C4-2B (cell line): ENCODE data around the gene ZNF275.

Experiments
- H3K27ac ChIP-seq: fragments of 450-650 bp; 2 replicates; pipeline ENCODE4 v1.5.1; 2017
- ZFX ChIP-seq: fragments of 450-650 bp; IDR thresholded peaks from 2 replicates; pipeline ENCODE4 v1.6.1; 2017
- TF ChIP-seq, protein P1 (sequence below): fragments of 450-650 bp; conservative IDR thresholded peaks from 2 replicates; pipeline ENCODE4 v1.5.1; 2017; ENCODE audit warnings: mild to moderate bottlenecking

The ZNF275 gene

DNA sequence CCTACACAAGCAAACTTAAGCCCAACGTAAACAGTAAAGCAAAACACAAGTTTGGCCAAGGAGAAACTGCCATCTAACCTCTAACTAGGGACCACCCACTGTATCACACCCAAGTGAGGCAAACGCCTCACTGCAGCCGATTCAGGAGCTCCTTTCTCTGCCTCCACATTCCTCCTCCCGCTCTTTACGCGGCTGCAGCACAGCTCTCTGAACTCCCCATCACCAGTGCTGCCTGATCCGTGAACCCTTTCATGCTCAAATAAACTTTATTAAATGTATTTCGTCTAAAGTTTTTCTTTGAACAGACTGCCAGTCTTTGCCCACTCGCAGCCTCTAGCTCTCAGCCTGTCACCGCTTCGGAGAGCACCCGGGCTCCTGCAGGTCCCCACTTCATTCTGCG lies 60.7 kb downstream of the ZNF275 start:
- TF ChIP-seq, protein P1, sequence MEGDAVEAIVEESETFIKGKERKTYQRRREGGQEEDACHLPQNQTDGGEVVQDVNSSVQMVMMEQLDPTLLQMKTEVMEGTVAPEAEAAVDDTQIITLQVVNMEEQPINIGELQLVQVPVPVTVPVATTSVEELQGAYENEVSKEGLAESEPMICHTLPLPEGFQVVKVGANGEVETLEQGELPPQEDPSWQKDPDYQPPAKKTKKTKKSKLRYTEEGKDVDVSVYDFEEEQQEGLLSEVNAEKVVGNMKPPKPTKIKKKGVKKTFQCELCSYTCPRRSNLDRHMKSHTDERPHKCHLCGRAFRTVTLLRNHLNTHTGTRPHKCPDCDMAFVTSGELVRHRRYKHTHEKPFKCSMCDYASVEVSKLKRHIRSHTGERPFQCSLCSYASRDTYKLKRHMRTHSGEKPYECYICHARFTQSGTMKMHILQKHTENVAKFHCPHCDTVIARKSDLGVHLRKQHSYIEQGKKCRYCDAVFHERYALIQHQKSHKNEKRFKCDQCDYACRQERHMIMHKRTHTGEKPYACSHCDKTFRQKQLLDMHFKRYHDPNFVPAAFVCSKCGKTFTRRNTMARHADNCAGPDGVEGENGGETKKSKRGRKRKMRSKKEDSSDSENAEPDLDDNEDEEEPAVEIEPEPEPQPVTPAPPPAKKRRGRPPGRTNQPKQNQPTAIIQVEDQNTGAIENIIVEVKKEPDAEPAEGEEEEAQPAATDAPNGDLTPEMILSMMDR, result no peak
- no peak for TF ChIP-seq ZFX
- H3K27ac ChIP-seq, result no peak overlapping the region

DNA sequence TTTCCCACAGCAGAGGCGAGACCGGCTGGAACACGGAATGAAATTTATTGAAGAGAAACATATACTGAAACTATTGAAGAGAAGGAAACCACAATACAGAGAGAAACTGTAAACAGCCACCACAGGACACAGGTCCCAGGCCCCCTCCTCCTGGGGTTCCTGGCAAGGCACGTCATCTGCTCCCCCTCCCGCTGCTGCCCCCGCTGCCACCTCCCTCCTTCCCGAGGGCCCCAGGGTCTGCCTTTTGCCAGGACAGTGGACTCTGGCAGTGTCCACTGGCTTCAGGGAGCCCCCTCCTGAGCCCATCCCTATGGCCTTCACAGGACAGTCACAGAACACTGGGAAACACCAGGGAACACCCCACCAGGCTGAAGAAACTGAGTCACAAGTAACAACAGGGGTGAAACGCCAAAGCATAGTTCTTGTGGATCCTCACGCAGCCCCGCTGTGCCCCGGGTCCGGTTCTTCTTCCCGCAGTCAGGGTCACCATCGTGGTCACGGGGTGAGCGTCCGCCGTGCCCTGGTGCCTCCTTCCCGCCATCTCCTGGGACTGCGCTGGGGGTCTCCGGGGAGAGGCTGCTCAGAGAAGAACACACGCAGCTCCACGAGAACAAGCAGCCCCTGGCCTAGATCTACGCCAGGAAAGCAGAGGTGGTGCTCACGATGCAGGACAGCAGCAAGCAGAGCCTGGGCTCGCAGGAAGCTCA lies 61.8 kb downstream of the ZNF275 start:
- TF ChIP-seq ZFX, result no peak
- TF ChIP-seq, protein P1, result no peak
- H3K27ac ChIP-seq, result no peak overlapping the region

GRCh38 chrX:153396320-153397195 lies 62.6 kb downstream of the ZNF275 start:
- TF ChIP-seq, protein P1, result no peak
- no peak for TF ChIP-seq ZFX
- H3K27ac ChIP-seq, result no peak overlapping the region

GRCh38 chrX:153397256-153397960 lies 63.5 kb downstream of the ZNF275 start:
- no peak overlapping the region for H3K27ac ChIP-seq
- no peak for TF ChIP-seq ZFX
- TF ChIP-seq, protein P1, result no peak

DNA sequence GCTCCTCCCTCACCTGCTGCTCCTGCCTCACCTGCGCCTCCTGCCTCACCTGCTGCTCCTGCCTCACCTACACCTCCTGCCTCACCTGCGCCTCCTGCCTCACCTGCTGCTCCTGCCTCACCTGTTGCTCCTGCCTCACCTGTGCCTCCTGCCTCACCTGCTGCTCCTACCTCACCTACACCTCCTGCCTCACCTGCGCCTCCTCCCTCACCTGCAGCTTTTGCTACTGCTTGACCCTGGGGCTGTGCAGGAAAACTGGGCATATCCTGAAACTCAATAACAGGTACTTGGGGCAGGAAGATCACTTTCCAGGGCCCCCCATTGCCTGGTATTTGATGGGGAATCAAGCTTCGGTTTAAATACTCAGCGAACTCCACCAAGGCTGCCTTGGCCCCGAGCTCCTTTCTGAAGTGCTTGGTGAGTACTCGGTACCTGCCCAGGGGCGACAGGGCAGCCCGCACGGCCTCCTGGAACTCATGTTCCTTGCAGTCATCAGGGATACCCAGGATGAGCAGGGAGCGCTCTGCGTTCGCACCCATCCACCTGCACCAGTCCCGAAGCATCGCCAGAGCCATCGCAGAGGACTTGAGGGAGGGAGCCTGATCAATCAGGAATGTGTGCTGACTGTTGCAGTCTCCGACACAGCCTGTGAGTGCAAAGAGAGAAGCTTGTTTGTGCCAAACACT lies 64.5 kb downstream of the ZNF275 start:
- TF ChIP-seq ZFX, result no peak
- TF ChIP-seq, protein P1, result no peak
- no peak overlapping the region for H3K27ac ChIP-seq

GRCh38 chrX:153400146-153401132 lies 66.5 kb downstream of the ZNF275 start:
- no peak for TF ChIP-seq ZFX
- TF ChIP-seq, protein P1, result peak; percentile 84
- no peak overlapping the region for H3K27ac ChIP-seq
